NB4 (cell line): ENCODE data around the gene ECM1.

Source experiments
- DNase-seq: peaks from one replicate; pipeline ENCODE4 v3.0.0; 2010; ENCODE audit warnings: low read depth
- H3K4me3 ChIP-seq: one replicate; pipeline ENCODE4 v1.5.1; 2011; ENCODE audit warnings: mild to moderate bottlenecking, low read depth, low read length, moderate library complexity
- MYC ChIP-seq: IDR thresholded peaks from 2 replicates; pipeline ENCODE4 v1.6.1; 2011; ENCODE audit warnings: low read depth, low read length
- POLR2A ChIP-seq: IDR thresholded peaks from 2 replicates; pipeline ENCODE4 v1.6.1; 2011; ENCODE audit warnings: mild to moderate bottlenecking; ENCODE audit not compliant: insufficient read length; ENCODE audit errors: extremely low read depth
- TF ChIP-seq, protein P1 (sequence below): IDR thresholded peaks from one replicate; pipeline ENCODE4 v1.5.1; 2012; ENCODE audit warnings: low read depth, low read length
- TF ChIP-seq, protein P2 (sequence below): IDR thresholded peaks from 2 replicates; pipeline ENCODE4 v1.6.1; 2011; ENCODE audit warnings: low read depth, low read length

The ECM1 gene

DNA sequence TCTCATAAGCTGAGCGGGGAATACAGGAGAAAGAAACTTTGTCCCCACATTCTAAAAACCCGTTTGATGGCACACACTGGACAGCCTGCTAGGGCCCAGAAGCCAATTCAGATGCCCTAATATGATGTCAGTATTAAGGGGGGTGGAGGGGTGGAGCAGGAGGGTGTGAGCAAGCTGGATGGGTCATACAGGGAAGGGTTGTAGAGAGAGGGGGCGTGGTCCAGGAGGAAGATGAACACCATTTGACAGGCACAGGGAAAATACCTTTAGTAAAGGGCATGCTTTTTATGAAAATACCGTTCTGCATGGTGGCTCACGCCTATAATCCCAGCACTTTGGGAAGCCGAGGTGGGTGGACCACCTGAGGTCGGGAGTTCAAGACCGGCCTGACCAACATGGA is 14.7 kb upstream of the ECM1 start:
- TF ChIP-seq, protein P1, sequence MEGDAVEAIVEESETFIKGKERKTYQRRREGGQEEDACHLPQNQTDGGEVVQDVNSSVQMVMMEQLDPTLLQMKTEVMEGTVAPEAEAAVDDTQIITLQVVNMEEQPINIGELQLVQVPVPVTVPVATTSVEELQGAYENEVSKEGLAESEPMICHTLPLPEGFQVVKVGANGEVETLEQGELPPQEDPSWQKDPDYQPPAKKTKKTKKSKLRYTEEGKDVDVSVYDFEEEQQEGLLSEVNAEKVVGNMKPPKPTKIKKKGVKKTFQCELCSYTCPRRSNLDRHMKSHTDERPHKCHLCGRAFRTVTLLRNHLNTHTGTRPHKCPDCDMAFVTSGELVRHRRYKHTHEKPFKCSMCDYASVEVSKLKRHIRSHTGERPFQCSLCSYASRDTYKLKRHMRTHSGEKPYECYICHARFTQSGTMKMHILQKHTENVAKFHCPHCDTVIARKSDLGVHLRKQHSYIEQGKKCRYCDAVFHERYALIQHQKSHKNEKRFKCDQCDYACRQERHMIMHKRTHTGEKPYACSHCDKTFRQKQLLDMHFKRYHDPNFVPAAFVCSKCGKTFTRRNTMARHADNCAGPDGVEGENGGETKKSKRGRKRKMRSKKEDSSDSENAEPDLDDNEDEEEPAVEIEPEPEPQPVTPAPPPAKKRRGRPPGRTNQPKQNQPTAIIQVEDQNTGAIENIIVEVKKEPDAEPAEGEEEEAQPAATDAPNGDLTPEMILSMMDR = no peak
- TF ChIP-seq, protein P2, sequence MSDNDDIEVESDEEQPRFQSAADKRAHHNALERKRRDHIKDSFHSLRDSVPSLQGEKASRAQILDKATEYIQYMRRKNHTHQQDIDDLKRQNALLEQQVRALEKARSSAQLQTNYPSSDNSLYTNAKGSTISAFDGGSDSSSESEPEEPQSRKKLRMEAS = no peak
- TF ChIP-seq POLR2A (no peak), MYC (no peak)
- H3K4me3 ChIP-seq = no peak overlapping the region
- DNase-seq = no peak

DNA sequence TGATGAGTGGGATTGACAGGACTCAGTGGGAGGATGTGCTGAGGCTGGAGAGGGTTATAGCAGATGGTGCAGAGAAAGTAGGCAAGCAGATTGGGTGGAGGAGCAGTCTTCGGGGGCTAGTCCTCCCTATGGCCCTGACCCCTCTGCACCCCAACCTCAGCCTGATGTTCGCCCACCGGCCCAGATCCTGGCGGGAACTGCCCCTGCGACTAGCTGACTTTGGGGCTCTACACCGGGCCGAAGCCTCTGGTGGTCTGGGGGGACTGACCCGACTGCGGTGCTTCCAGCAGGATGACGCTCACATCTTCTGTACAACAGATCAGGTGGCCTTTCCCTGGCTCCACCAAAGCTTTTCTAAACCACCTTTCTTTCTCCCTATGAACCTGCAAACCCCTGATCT is 9.6 kb upstream of the ECM1 start:
- H3K4me3 ChIP-seq = no peak overlapping the region
- no peak for DNase-seq
- TF ChIP-seq POLR2A (no peak), MYC (no peak)
- TF ChIP-seq, protein P2 = no peak
- TF ChIP-seq, protein P1 = no peak

DNA sequence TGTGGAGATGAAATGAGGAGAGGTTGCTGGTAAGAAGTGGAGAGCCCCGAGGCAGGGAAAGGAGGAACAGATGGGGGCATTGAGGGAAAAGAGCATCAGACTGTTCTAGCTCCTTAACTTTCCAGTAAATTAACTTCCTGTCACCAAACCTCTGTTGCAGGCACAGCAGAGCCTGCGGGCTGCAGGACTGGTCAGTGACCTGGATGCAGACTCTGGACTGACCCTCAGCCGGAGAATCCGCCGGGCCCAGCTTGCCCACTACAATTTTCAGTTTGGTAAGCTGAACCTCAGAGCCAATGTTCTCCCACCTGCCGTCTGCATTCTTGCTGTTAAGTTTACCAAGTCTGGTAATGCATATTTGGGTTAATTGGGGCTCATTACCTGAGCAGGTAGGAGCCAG is 2.5 kb upstream of the ECM1 start:
- H3K4me3 ChIP-seq = no peak overlapping the region
- no peak for TF ChIP-seq POLR2A
- TF ChIP-seq, protein P1 = no peak
- no peak for TF ChIP-seq MYC
- DNase-seq = no peak

DNA sequence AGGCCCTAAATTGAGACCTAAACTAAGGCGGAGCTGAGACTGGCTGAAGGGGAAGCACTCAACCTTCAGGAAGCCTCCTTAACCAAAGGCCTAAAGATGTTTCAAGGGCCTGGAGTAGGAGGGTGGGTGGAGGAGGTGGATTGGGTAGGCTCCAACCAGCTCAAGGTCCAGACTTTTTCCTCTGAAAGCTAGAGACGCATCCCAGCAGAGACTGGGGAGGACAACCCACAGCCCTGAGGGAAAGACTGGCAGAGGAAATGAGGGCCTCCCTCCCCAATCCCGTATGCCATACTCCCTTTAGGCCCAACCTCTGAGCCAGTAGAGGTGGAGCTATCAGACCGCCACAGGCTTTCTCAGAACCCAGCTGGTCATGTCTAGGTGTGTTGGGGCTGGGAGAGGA is 1.1 kb downstream of the ECM1 start:
- no peak overlapping the region for H3K4me3 ChIP-seq

DNA sequence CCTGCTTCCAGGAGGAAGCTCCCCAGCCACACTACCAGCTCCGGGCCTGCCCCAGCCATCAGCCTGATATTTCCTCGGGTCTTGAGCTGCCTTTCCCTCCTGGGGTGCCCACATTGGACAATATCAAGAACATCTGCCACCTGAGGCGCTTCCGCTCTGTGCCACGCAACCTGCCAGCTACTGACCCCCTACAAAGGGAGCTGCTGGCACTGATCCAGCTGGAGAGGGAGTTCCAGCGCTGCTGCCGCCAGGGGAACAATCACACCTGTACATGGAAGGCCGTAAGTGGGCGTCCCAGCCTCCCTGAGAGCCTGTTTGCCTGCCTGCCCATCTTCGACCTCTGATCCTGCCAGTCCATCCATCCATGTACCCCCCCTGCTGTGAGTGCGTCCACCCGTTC is 3.6 kb downstream of the ECM1 start:
- no peak for DNase-seq
- TF ChIP-seq, protein P1 = no peak
- TF ChIP-seq MYC (no peak), POLR2A (no peak)
- TF ChIP-seq, protein P2 = no peak
- H3K4me3 ChIP-seq = no peak overlapping the region

More for the DNA sequence above, 1.1 kb downstream of the ECM1 start:
- TF ChIP-seq, protein P2 = no peak
- TF ChIP-seq POLR2A = no peak
- TF ChIP-seq, protein P1 = no peak
- TF ChIP-seq MYC = no peak
- DNase-seq = no peak

DNA sequence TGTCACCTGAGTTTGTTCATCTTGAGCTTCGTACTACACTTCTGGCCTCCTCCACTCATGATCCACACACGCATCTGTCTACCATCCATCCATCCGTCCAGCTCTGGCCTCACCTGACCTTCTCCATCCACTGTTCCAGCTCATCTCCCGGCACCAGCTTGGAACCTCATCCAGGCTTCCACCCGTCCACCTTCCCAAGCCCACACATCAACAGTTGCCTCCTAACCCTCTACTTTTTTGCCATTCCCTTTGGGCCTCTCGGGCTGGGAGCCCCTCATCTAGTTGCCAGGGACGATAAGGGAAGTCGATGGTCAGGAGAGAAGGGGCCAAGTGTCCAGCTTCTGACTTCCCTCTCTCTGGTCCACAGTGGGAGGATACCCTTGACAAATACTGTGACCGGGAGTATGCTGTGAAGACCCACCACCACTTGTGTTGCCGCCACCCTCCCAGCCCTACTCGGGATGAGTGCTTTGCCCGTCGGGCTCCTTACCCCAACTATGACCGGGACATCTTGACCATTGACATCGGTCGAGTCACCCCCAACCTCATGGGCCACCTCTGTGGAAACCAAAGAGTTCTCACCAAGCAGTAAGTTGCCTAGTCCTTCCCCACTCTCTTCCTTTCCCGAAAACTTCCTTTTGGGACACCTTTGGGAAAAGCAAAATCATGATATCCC is 4.2 kb downstream of the ECM1 start:
- H3K4me3 ChIP-seq = no peak overlapping the region
- DNase-seq = no peak
- TF ChIP-seq, protein P2 = no peak
- no peak for TF ChIP-seq POLR2A
- TF ChIP-seq MYC = no peak
- TF ChIP-seq, protein P1 = no peak
